Neural progenitor cell (in vitro differentiated cells): ENCODE measurements around the gene ELF5. TPM values are rescaled to one million over a fixed set of nuclear protein-coding genes. Genes with fewer than 3 reads are reported as not detected.

ENCODE experiments used
- DNase-seq: peaks from one replicate; pipeline ENCODE4 v3.0.0-alpha.2; 2016; ENCODE audit warnings: low spot score
- H2AFZ ChIP-seq: fragments of 200-600 bp; sonication (generic); replicated peaks from 2 replicates; pipeline ENCODE4 v1.6.1; 2016; ENCODE audit warnings: antibody characterized with exemption
- H3F3A ChIP-seq: fragments of 200-600 bp; sonication (generic); 2 replicates; pipeline ENCODE4 v1.6.1; 2016; ENCODE audit warnings: antibody characterized with exemption, low read depth
- H3K27ac ChIP-seq: fragments of 200-600 bp; sonication (generic); 2 replicates; pipeline ENCODE4 v1.5.1; 2016; ENCODE audit warnings: mild to moderate bottlenecking
- H3K27me3 ChIP-seq: fragments of 200-600 bp; sonication (generic); 2 replicates; pipeline ENCODE4 v1.6.1; 2016; ENCODE audit warnings: mild to moderate bottlenecking, moderate library complexity
- H3K36me3 ChIP-seq: fragments of 200-600 bp; sonication (generic); 2 replicates; pipeline ENCODE4 v1.5.1; 2016
- H3K4me1 ChIP-seq: fragments of 200-600 bp; sonication (generic); 2 replicates; pipeline ENCODE4 v1.6.1; 2016; ENCODE audit warnings: mixed run types
- H3K4me2 ChIP-seq: fragments of 200-600 bp; sonication (generic); 2 replicates; pipeline ENCODE4 v1.6.1; 2016
- H3K4me3 ChIP-seq: fragments of 200-600 bp; sonication (generic); 2 replicates; pipeline ENCODE4 v1.5.1; 2016
- H3K79me2 ChIP-seq: fragments of 200-600 bp; sonication (generic); 2 replicates; pipeline ENCODE4 v1.6.1; 2016; ENCODE audit warnings: low read depth
- H3K9ac ChIP-seq: fragments of 200-600 bp; sonication (generic); 2 replicates; pipeline ENCODE4 v1.6.1; 2016
- H3K9me3 ChIP-seq: fragments of 200-600 bp; sonication (generic); 2 replicates; pipeline ENCODE4 v1.5.1; 2016; ENCODE audit warnings: low read depth
- H4K20me1 ChIP-seq: fragments of 200-600 bp; sonication (generic); 2 replicates; pipeline ENCODE4 v1.6.1; 2016; ENCODE audit warnings: low read depth
- H3K27ac Mint-ChIP-seq: 3 replicates; pipeline ENCODE4 v1.8.0; 2021; ENCODE audit warnings: mixed read lengths
- H3K27me3 Mint-ChIP-seq: 2 replicates; pipeline ENCODE4 v1.8.0; 2022; ENCODE audit warnings: low read depth, mild to moderate bottlenecking, inconsistent platforms, moderate library complexity, mixed read lengths; ENCODE audit not compliant: insufficient read depth
- H3K36me3 Mint-ChIP-seq: 3 replicates; pipeline ENCODE4 v1.8.0; 2021; ENCODE audit warnings: mixed read lengths
- H3K4me1 Mint-ChIP-seq: 3 replicates; pipeline ENCODE4 v1.8.0; 2021; ENCODE audit warnings: mixed read lengths
- H3K4me3 Mint-ChIP-seq: 3 replicates; pipeline ENCODE4 v1.8.0; 2021; ENCODE audit warnings: mild to moderate bottlenecking, moderate library complexity, mixed read lengths
- H3K9me3 Mint-ChIP-seq: 3 replicates; pipeline ENCODE4 v1.8.0; 2020; ENCODE audit warnings: mixed read lengths
- CTCF ChIP-seq: fragments of 200-600 bp; sonication (generic); IDR thresholded peaks from 2 replicates; pipeline ENCODE4 v1.5.1; 2017; ENCODE audit warnings: antibody characterized with exemption, mild to moderate bottlenecking
- EZH2 ChIP-seq: fragments of 200-600 bp; sonication (generic); IDR thresholded peaks from 2 replicates; pipeline ENCODE4 v1.6.1; 2017; ENCODE audit warnings: antibody characterized with exemption, mild to moderate bottlenecking, moderate library complexity
- EZH2phosphoT487 ChIP-seq: fragments of 200-600 bp; sonication (generic); IDR thresholded peaks from 2 replicates; pipeline ENCODE4 v1.6.1; 2017; ENCODE audit warnings: antibody characterized with exemption
- total RNA-seq: library from RNA; depleted of rRNA; stranded (reverse); fragments of >200 nt; gene quantifications from 2 replicates; pipeline ENCODE4 v1.2.3, GENCODE V29; 2015; ENCODE audit warnings: low replicate concordance

The ELF5 gene
- total RNA-seq, 1 donor from 2014 or later: not detected

- Histone ChIP-seq H3K36me3 (no peaks in the 10 kb centered on the region), H3K9ac (no peak overlapping the region), H3K27ac (no peak overlapping the region), H3K27me3 (no peaks in the 10 kb centered on the region), H4K20me1 (no peaks in the 10 kb centered on the region), H3K79me2 (no peaks in the 10 kb centered on the region), H2AFZ (peak overlapping the region; percentile 99), H3K4me1 (peaks cover 22% of the 10 kb centered on the region), H3K4me3 (no peak overlapping the region), H3K9me3 (no peaks in the 10 kb centered on the region), H3K4me2 (no peak overlapping the region), H3F3A (peaks cover 7% of the 10 kb centered on the region)
- Mint-ChIP-seq H3K27ac (no peak overlapping the region), H3K4me1 (peaks cover 45% of the 10 kb centered on the region), H3K4me3 (no peak overlapping the region), H3K9me3 (no peaks in the 10 kb centered on the region), H3K27me3 (peaks cover 2% of the 10 kb centered on the region), H3K36me3 (no peaks in the 10 kb centered on the region)
- no peak for TF ChIP-seq EZH2
- peak; percentile 72 for TF ChIP-seq CTCF
- DNase-seq: peak; percentile 84
Observed at GRCh38 chr11:34512840-34513681, 533 bp downstream of the ELF5 start.

- Mint-ChIP-seq H3K36me3 (no peaks in the 10 kb centered on the region), H3K4me1 (peaks cover 48% of the 10 kb centered on the region), H3K9me3 (no peaks in the 10 kb centered on the region), H3K4me3 (no peak overlapping the region), H3K27ac (no peak overlapping the region), H3K27me3 (peaks cover 5% of the 10 kb centered on the region)
- Histone ChIP-seq H3K4me2 (no peak overlapping the region), H3K27ac (no peak overlapping the region), H3K9ac (no peak overlapping the region), H3F3A (peaks cover 7% of the 10 kb centered on the region), H2AFZ (no peak overlapping the region), H4K20me1 (no peaks in the 10 kb centered on the region), H3K4me1 (peaks cover 22% of the 10 kb centered on the region), H3K36me3 (no peaks in the 10 kb centered on the region), H3K79me2 (no peaks in the 10 kb centered on the region), H3K4me3 (no peak overlapping the region), H3K27me3 (no peaks in the 10 kb centered on the region), H3K9me3 (no peaks in the 10 kb centered on the region)
- DNase-seq: no peak
- TF ChIP-seq EZH2phosphoT487 (no peak), EZH2 (no peak), CTCF (no peak)
Observed at GRCh38 chr11:34510673-34511072, 2.9 kb downstream of the ELF5 start.

GRCh38 chr11:34510218-34510617, 3.4 kb downstream of the ELF5 start:
- no peak overlapping the region for H3K4me3 Mint-ChIP-seq
- H3K27me3 Mint-ChIP-seq: peaks cover 5% of the 10 kb centered on the region
- H3K27ac Mint-ChIP-seq: no peak overlapping the region

More at GRCh38 chr11:34510218-34510617, 3.4 kb downstream of the ELF5 start:
- no peaks in the 10 kb centered on the region for H3K79me2 ChIP-seq
- no peak overlapping the region for H3K4me3 ChIP-seq
- TF ChIP-seq EZH2phosphoT487 (no peak), EZH2 (no peak), CTCF (no peak)
- H3F3A ChIP-seq: peaks cover 7% of the 10 kb centered on the region
- no peaks in the 10 kb centered on the region for H3K27me3 ChIP-seq
- Mint-ChIP-seq H3K4me1 (peaks cover 48% of the 10 kb centered on the region), H3K36me3 (no peaks in the 10 kb centered on the region), H3K9me3 (no peaks in the 10 kb centered on the region)
- H2AFZ ChIP-seq: no peak overlapping the region
- no peak overlapping the region for H3K4me2 ChIP-seq
- no peak for DNase-seq
- peaks cover 22% of the 10 kb centered on the region for H3K4me1 ChIP-seq
- no peak overlapping the region for H3K9ac ChIP-seq
- no peaks in the 10 kb centered on the region for H4K20me1 ChIP-seq
- H3K9me3 ChIP-seq: no peaks in the 10 kb centered on the region
- H3K36me3 ChIP-seq: no peaks in the 10 kb centered on the region
- no peak overlapping the region for H3K27ac ChIP-seq
